OCI-LY1 (cell line): Measurements from ENCODE around the gene ACER3.
"Not testable (repeated sequence)": the region's sequence is repeated elsewhere in the genome, so short reads cannot be mapped to it uniquely, and the experiment has no call there.

ENCODE experiments used
- H2AFZ ChIP-seq: fragments of 200-600 bp; sonication (generic), shearing (Covaris generic); 2 replicates; pipeline ENCODE4 v1.6.0; 2014; ENCODE audit warnings: antibody characterized with exemption, mild to moderate bottlenecking, low read length
- H3F3A ChIP-seq: fragments of 200-600 bp; sonication (generic), shearing (Covaris generic); 2 replicates; pipeline ENCODE4 v1.6.0; 2014; ENCODE audit warnings: mild to moderate bottlenecking, antibody characterized with exemption, low read length, moderate library complexity; ENCODE audit not compliant: insufficient read depth
- H3K27ac ChIP-seq: fragments of 200-600 bp; sonication (generic); 2 replicates; pipeline ENCODE4 v1.5.1; 2014; ENCODE audit warnings: low read length, mixed run types, mild to moderate bottlenecking, low read depth; ENCODE audit not compliant: poor library complexity, severe bottlenecking
- H3K27me3 ChIP-seq: fragments of 200-600 bp; sonication (generic); 2 replicates; pipeline ENCODE4 v1.6.0; 2014; ENCODE audit warnings: antibody characterized with exemption, mild to moderate bottlenecking, low read length, moderate library complexity; ENCODE audit not compliant: insufficient read depth
- H3K36me3 ChIP-seq: fragments of 200-600 bp; sonication (generic); 2 replicates; pipeline ENCODE4 v1.6.1; 2014; ENCODE audit warnings: mild to moderate bottlenecking, antibody characterized with exemption, low read length, moderate library complexity, mixed read lengths; ENCODE audit not compliant: insufficient read depth
- H3K4me1 ChIP-seq: fragments of 200-600 bp; sonication (generic); 2 replicates; pipeline ENCODE4 v1.5.1; 2014; ENCODE audit warnings: mild to moderate bottlenecking, low read length, moderate library complexity; ENCODE audit not compliant: insufficient read depth, severe bottlenecking
- H3K4me2 ChIP-seq: fragments of 200-600 bp; sonication (generic), shearing (Covaris generic); 2 replicates; pipeline ENCODE4 v1.6.1; 2014; ENCODE audit warnings: low read length
- H3K4me3 ChIP-seq: fragments of 200-600 bp; sonication (generic); 2 replicates; pipeline ENCODE4 v1.5.1; 2014; ENCODE audit warnings: low read length, low read depth, mild to moderate bottlenecking, mixed read lengths; ENCODE audit not compliant: poor library complexity, severe bottlenecking
- H3K79me2 ChIP-seq: fragments of 200-600 bp; shearing (Covaris generic); 2 replicates; pipeline ENCODE4 v1.6.1; 2016; ENCODE audit warnings: mixed run types, low read length, mixed read lengths; ENCODE audit not compliant: insufficient read depth
- H3K9ac ChIP-seq: fragments of 200-600 bp; sonication (generic), shearing (Covaris generic); 2 replicates; pipeline ENCODE4 v1.6.1; 2014; ENCODE audit warnings: mild to moderate bottlenecking, low read length, mixed read lengths
- H3K9me2 ChIP-seq: fragments of 200-600 bp; sonication (generic), shearing (Covaris generic); 2 replicates; pipeline ENCODE4 v1.6.1; 2014; ENCODE audit warnings: low read depth, mild to moderate bottlenecking, low read length, mixed read lengths
- H3K9me3 ChIP-seq: fragments of 200-600 bp; shearing (Covaris generic); 2 replicates; pipeline ENCODE4 v1.6.1; 2014; ENCODE audit warnings: low read length, mixed read lengths
- H4K20me1 ChIP-seq: fragments of 200-600 bp; sonication (generic), shearing (Covaris generic); 2 replicates; pipeline ENCODE4 v1.6.0; 2016; ENCODE audit warnings: mild to moderate bottlenecking, low read length; ENCODE audit not compliant: insufficient read depth
- CTCF ChIP-seq: fragments of 200-600 bp; sonication (generic), shearing (Covaris generic); IDR thresholded peaks from 2 replicates; pipeline ENCODE4 v1.5.1; 2017; ENCODE audit warnings: mild to moderate bottlenecking, antibody characterized with exemption, low read length, moderate library complexity, mixed read lengths
- EZH2 ChIP-seq: fragments of 200-600 bp; sonication (generic), shearing (Covaris generic); IDR thresholded peaks from 2 replicates; pipeline ENCODE4 v1.8.0; 2017; ENCODE audit warnings: borderline replicate concordance, mixed run types, mild to moderate bottlenecking, antibody characterized with exemption, low read length, moderate library complexity, mixed read lengths

Gene ACER3

GRCh38 chr11:76820184-76820566 is 40.5 kb upstream of the ACER3 start:
- Histone ChIP-seq H3K4me2 (no peak overlapping the region), H3K79me2 (no peaks in the 10 kb centered on the region), H3K4me3 (no peak overlapping the region), H3F3A (no peaks in the 10 kb centered on the region), H2AFZ (no peak overlapping the region), H3K9me2 (no peaks in the 10 kb centered on the region), H3K4me1 (no peaks in the 10 kb centered on the region), H4K20me1 (no peaks in the 10 kb centered on the region), H3K27ac (no peak overlapping the region), H3K9me3 (peaks cover 7% of the 10 kb centered on the region; the same call in 1 of the 2 replicates), H3K9ac (no peak overlapping the region), H3K36me3 (no peaks in the 10 kb centered on the region), H3K27me3 (no peaks in the 10 kb centered on the region)
- TF ChIP-seq CTCF (no peak), EZH2 (no peak)

GRCh38 chr11:76821396-76821795 is 39.3 kb upstream of the ACER3 start:
- not testable (repeated sequence) for H3K9ac ChIP-seq, H3K36me3 ChIP-seq, H3K27me3 ChIP-seq

GRCh38 chr11:76822406-76822805 is 38.3 kb upstream of the ACER3 start:
- TF ChIP-seq CTCF (no peak), EZH2 (no peak)
- H3K4me3 ChIP-seq: no peak overlapping the region
- H3K36me3 ChIP-seq: no peaks in the 10 kb centered on the region
- H4K20me1 ChIP-seq: no peaks in the 10 kb centered on the region
- H3K9me2 ChIP-seq: no peaks in the 10 kb centered on the region
- no peak overlapping the region for H3K9ac ChIP-seq
- H3K4me1 ChIP-seq: no peaks in the 10 kb centered on the region
- no peaks in the 10 kb centered on the region for H3F3A ChIP-seq
- H3K27ac ChIP-seq: no peak overlapping the region
- no peak overlapping the region for H2AFZ ChIP-seq
- no peaks in the 10 kb centered on the region for H3K79me2 ChIP-seq
- 0 out of 2 replicates have a peak, but pooled peaks cover under 1% of the 10 kb centered on the region for H3K9me3 ChIP-seq
- no peak overlapping the region for H3K4me2 ChIP-seq
- no peaks in the 10 kb centered on the region for H3K27me3 ChIP-seq

More at GRCh38 chr11:76821396-76821795, 39.3 kb upstream of the ACER3 start:
- not testable (repeated sequence) for H2AFZ ChIP-seq, H4K20me1 ChIP-seq, H3K27ac ChIP-seq, H3K79me2 ChIP-seq, H3K9me2 ChIP-seq, H3K4me3 ChIP-seq, H3K4me2 ChIP-seq, H3K9me3 ChIP-seq, H3K4me1 ChIP-seq, H3F3A ChIP-seq

GRCh38 chr11:76823481-76824028 is 37.2 kb upstream of the ACER3 start:
- H3K9me2 ChIP-seq: no peaks in the 10 kb centered on the region

More at GRCh38 chr11:76823481-76824028, 37.2 kb upstream of the ACER3 start:
- no peaks in the 10 kb centered on the region for H3K4me1 ChIP-seq
- H3K4me3 ChIP-seq: no peak overlapping the region
- TF ChIP-seq EZH2 (no peak), CTCF (no peak)
- H3K4me2 ChIP-seq: no peak overlapping the region
- no peaks in the 10 kb centered on the region for H3K27me3 ChIP-seq
- no peaks in the 10 kb centered on the region for H3F3A ChIP-seq
- no peaks in the 10 kb centered on the region for H3K36me3 ChIP-seq
- no peaks in the 10 kb centered on the region for H3K9me3 ChIP-seq
- H3K79me2 ChIP-seq: no peaks in the 10 kb centered on the region
- no peak overlapping the region for H3K9ac ChIP-seq
- H2AFZ ChIP-seq: no peak overlapping the region
- no peak overlapping the region for H3K27ac ChIP-seq
- no peaks in the 10 kb centered on the region for H4K20me1 ChIP-seq
